GM21381 (cell line): ENCODE measurements around the gene FGF14.

ENCODE experiments used
- ATAC-seq: cut with Tn5 transposase; IDR thresholded peaks from one replicate; pipeline ENCODE4 v1.9.1; 2021; ENCODE audit warnings: mild to moderate bottlenecking, moderate library complexity; ENCODE audit not compliant: unreplicated experiment

Gene FGF14

DNA sequence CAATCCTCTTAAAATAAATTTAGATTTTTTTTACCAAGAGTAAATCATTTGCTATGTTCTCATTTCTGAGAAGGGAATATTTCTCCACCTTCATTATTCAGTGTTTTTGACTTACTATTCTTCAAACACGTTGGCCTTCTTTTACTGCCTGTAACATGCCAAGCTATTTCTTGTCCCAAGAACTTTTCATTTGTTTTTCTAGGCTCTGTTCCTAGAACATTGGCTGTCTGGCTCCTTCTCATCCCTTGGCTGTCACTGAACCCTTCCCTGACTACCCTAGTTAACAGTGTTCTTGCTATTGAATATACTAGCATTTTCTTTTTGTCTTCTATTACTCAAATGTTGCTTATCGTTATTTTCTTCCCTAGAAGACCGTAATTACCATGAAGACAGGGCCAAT, 701.2 kb downstream of the FGF14 start:
- ATAC-seq = no peak

DNA sequence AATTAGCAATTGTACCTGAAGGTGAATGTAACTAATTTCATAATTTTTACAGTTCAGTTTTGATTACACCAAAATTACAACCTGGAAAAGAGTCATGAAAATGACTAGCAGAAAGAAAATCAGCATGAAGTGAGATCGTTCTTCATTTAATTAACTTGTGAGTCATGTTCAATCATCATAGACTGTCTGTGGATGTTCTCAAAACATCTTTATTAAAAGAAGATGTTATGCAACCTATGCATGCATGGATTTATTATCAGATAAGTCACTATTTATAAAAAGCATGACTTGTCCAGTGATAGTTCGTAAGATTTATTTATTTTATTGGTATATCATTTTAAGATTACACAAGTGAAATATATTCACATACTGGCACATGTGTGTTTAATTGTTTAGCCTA, 703.4 kb downstream of the FGF14 start:
- ATAC-seq = no peak

DNA sequence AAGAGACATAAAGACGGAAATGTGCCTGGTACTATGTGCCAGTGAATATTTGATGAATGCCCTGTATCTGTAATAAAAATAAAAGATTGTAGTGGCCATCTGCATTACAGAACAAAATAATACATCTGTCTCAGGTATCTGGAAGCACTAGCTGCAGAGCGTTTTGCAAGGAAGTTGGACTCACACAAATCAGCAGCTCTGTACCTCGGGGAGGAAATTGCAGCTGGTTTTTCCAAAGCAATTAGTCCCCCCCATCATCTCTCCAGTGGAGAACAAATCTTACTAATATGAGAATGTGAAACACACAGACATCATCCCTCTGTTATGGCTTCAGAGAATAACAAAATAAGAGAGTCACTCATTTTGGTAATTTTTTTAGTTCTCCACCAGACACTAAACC, 704.1 kb downstream of the FGF14 start:
- ATAC-seq = no peak

DNA sequence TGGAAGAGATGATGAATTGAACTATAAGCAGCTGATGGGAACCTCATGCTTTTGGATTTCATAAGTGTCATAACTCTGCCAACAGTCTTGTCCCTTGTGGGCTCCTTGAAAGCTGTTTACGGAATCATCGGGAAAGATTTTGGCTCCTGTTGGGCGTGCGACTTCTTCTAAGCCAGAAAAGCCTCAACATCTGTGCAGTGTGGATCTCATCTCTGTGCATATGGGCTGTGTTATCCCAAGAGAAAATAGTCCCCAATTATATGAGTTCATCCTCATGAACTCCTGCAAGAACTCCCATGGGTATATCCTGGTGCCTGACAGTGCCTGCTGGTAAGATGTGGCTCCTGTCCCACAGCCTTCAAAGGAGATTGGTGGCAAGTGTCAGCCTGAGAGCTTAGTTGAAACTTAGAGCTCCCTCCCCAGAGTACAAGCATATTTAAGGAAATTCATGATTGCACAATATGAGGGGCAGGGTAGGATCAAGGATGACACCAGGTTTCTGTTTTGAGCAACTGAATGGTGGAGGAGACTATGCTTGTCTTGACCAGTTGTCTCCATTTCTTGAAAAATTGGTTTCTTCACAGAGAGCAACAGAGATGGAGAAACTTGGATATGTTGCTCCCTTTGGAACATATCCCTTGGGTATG, 705.9 kb downstream of the FGF14 start:
- ATAC-seq = no peak

DNA sequence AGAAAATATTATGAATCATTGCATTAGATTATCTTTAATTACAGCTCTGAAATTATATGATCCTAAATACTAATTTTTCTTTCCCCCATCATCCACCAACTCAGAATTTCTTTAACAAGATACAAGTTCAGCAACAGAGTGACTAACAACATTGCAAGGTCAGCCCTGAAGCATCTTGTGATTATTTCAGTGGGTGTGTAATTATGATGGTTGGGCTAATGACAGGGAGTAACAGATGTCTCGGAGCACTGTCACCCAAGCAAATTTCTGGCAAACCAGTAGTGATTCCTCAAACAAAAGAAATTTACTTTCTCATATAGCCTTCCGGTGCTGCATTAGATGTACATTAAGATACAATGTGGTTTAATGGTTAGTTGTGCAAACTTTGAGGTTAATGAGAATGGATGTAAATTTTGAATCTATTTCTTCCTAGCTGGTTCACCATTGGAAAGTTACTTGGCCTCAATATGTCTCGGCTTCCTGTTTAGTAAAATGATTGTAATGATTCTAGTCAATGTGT, 710.4 kb downstream of the FGF14 start:
- no peak for ATAC-seq

DNA sequence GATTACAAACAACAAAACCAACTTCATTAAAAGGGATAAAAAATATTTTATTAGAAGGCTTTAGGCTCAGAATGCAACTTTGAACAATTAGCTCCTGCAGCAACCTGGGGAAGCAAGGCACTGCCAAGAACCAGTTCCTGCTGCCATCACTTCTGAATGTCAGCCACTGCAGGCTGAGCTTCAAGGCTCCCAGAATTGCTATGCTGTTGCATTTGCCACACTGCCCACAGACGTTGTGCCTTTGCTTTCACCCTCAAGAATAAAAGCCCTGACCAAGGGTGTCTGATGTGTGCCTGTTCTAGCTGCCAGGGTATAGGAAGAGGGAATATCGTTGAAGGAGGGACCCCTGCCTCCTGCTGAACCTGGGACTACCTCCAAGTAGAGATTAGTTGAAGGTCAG, 711.0 kb downstream of the FGF14 start:
- ATAC-seq = no peak

DNA sequence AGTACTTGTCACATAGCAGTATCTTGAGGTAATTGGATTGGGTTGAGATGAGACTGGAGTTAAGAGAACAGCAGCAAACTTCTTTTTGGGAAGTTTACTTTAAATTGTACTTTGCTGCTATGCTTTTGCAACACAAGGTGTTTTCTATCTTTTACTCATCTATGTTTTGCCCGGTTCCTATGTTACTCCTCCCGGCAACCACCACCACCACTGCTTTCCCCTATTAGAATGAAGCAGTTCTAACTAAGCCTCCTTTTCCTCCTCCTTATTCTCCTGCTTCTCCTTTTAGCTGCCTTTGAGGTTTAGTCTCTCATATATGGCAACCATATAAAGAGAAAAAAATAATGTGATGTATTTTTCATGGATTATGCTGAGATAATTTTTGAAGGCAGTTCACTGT, 715.8 kb downstream of the FGF14 start:
- no peak for ATAC-seq

DNA sequence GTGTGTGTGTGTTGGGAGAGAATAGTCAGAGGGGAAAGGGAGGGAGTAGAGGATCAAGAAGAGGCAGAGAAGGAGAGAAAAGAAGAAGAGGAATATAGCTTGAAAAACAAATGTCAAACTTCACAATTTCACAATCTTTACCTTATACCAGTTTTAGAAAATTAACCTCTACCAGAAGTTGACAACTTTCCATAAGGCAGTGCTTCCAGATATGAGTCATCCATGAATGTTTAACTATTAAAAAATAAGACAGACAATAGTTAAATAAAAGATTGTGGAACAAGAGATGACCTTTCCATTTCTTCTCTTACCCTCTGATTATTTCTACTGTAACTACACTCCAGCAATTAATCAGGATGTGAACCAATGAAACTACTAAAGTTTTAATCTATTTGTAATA, 720.0 kb downstream of the FGF14 start:
- ATAC-seq = no peak

DNA sequence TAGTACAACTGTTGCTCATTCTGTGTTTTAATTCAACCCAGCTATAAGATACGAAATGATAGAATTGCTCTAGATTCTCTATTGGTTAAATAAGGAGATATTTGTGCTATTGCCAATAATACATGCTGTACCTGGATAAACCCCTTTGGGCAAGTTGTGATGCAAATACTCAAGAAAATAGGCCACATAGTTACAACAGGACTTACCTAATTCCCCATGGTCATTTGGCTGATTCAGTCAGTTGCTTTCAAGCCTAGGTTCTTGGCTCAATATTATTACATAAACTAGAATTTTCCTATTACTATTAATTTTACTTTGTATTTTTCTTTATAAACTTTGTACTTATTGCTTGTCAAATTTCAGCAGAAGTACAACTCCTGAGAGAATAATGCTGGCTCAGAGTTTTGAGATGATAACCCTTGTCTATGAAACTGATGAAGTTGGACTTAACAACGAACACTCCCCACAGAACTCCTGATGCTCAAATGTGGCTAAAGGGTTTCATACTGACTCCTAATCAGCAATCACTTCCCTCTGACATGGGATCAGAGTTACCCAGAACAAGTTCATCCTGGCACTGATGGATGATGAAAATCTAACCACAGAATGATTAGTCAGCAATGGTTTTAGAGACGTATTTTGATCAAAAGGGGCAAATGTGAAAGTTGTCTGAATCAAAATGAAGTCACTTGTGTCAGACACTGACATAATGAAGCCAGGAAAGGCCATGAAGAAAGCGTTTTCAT, 728.3 kb downstream of the FGF14 start:
- no peak for ATAC-seq

DNA sequence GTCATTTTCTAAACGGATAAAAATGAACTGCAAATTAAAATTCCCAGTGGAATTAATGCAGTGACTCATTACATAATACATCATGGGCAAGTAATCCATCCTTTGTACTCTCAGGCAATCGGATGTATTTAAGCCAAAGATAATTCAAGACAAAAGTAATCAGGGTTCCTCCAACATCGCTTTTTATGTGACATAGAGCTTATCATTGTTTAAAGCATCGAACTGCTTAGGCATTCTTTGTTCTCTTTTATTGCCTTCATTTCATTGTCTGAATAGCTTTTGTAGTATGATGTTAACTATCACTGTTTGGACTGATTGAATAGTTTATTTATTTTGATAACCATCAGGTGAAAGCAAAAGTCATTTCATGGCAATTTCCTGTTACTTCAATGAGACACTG, 740.0 kb downstream of the FGF14 start:
- no peak for ATAC-seq
